ENCODE results near the gene CDC42EP4. TPM values are rescaled to one million over a fixed set of nuclear protein-coding genes. Genes with fewer than 3 reads are reported as not detected.
A peak's percentile ranks its signal among the peaks of the same experiment; 100 is the strongest.

Gene CDC42EP4
- total and polyA plus RNA-seq, 9 of the 15 experiments (the other 6 are each of a cell fraction or from before 2014, with no cell fraction given) = 0.65 to 20.8 (median 12.3) TPM

DNA sequence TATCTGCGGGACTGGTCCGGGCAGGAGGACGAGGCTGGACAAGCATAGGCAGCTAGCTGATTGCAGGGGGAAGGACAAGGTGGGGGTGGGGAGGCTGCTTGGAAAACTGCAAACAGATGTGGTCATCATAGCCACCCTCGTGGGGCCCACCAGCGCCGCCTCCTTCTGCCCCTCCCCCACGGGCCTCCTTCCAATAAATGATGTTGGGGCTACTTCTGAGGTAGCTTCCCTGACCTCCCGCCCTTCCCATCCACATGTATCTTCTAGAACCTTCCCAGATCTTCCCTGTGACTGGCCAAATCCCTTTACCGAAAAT, 12.3 kb upstream of the CDC42EP4 start:
- intact Hi-C loops (cut with micrococcal nuclease) = no loop called here
- Histone ChIP-seq H3K79me2 (ENCODE audit: control insufficient read depth, insufficient read depth, low read length) (no peaks in the 10 kb centered on the region), H3K9me1 (ENCODE audit: control insufficient read depth, insufficient read depth, low read length) (no peaks in the 10 kb centered on the region), H3K27ac (ENCODE audit: extremely low read depth, low read depth, low read length) (no peak overlapping the region), H3K4me2 (ENCODE audit: insufficient read depth, low read length) (0 out of 2 replicates have a peak overlapping the region, but pooled peaks have one; percentile 3), H3K4me1 (replicated peaks in 1 of 2; ENCODE audit: control insufficient read depth in 2 of 2, insufficient read depth in 2 of 2, low read length in 2 of 2) (peaks cover 9 to 12% of the 10 kb centered on the region in 2 experiments; a peak in 4 of 5 replicates), H3K27me3 (ENCODE audit: control insufficient read depth in 2 of 2, insufficient read depth in 2 of 2, low read length in 2 of 2) (peaks cover 0 to 16% of the 10 kb centered on the region in 2 experiments; a peak in 1 of 5 replicates), H2AFZ (ENCODE audit: low read depth, low read length) (peak overlapping the region; percentile 15; the same call in 1 of the 2 replicates), H3K9me3 (replicated peaks; ENCODE audit: control insufficient read depth, insufficient read depth, low read depth, low read length) (no peaks in the 10 kb centered on the region), H4K20me1 (replicated peaks; ENCODE audit: control insufficient read depth, insufficient read depth, low read length) (no peaks in the 10 kb centered on the region), H3K9ac (ENCODE audit: insufficient read depth in 1 of 2, low read depth in 2 of 2, low read length in 2 of 2) (0 out of 4 replicates have a peak overlapping the region, but pooled peaks of 1 of the 2 experiments have one; percentile 7), H3K4me3 (no peak overlapping the region), H3K36me3 (ENCODE audit: control insufficient read depth, insufficient read depth, low read length) (no peaks in the 10 kb centered on the region)
- ChIA-PET CTCF (ENCODE audit: low intra/inter-chr PET ratio) (interaction anchor here (1.6 kb wide), 1 partner anchor 13 kb away, joined by 3 read pairs; no protein-coding TSS in a partner anchor), POLR2A (no interaction called here)
- no peak for FAIRE-seq
- WGBS (ENCODE audit: insufficient coverage, low coverage, missing lambda C conversion rate) = 18% methylated on average over 8 of the region's 9 CpGs
- DNase-seq (ENCODE audit: extremely low read depth in 1 of 4, low spot score in 3 of 4) = no peak
- TF ChIP-seq U2AF2 (optimal IDR thresholded peaks at IDR 0.05; ENCODE audit: low read depth, low read length) (no peak), BRD4 (IDR thresholded peaks at IDR 0.05) (no peak), LARP7 (IDR thresholded peaks at IDR 0.05) (no peak), IRF2 (CRISPR knock-in tag; IDR thresholded peaks at IDR 0.05) (no peak), FOXK2 (conservative IDR thresholded peaks at IDR 0.05 in 1 of 2, IDR thresholded peaks at IDR 0.05 in 1 of 2; ENCODE audit: low read depth in 2 of 2) (no peak), ZNF134 (CRISPR knock-in tag; conservative IDR thresholded peaks at IDR 0.05) (no peak), FUS (optimal IDR thresholded peaks at IDR 0.05; ENCODE audit: low read depth, low read length) (no peak), ZFP1 (CRISPR knock-in tag; IDR thresholded peaks at IDR 0.05) (no peak), ZNF347 (CRISPR knock-in tag; IDR thresholded peaks at IDR 0.05; ENCODE audit: low read depth) (no peak)
- in situ Hi-C loops (cut with MboI) = no loop called here
- ATAC-seq = peak; percentile 40
- BruUV-seq (replicated peaks) = no TSS peak
